Lower leg skin (tissue), 3 donors: ENCODE measurements around the gene WBP11.

Source experiments
- CTCF ChIP-seq, 3 donors: fragments of 450-650 bp; IDR thresholded peaks; one replicate each; pipeline ENCODE4 v1.5.1; 2016; ENCODE audit warnings: antibody characterized with exemption in 3 of 3, mild to moderate bottlenecking in 3 of 3, moderate library complexity in 2 of 3
- POLR2A ChIP-seq, 2 donors: fragments of 450-650 bp; IDR thresholded peaks; one replicate each; pipeline ENCODE4 v1.6.1; 2016 to 2017; ENCODE audit warnings: antibody characterized with exemption in 2 of 2, mild to moderate bottlenecking in 1 of 2, moderate library complexity in 1 of 2

GRCh38 chr12:14840616-14841015 lies 37.3 kb upstream of the WBP11 start:
- TF ChIP-seq CTCF (IDR thresholded peaks at IDR 0.05) = no peak
- no peak for TF ChIP-seq POLR2A (IDR thresholded peaks at IDR 0.05)
